GM19452 (cell line): ENCODE data around the gene ACVRL1.

Experiments used
- ATAC-seq: cut with Tn5 transposase; IDR thresholded peaks from one replicate; pipeline ENCODE4 v1.9.1; 2021; ENCODE audit not compliant: unreplicated experiment

The ACVRL1 gene

GRCh38 chr12:51896236-51896635, 11.1 kb upstream of the ACVRL1 start:
- ATAC-seq = no peak

- no peak for ATAC-seq
Measured at GRCh38 chr12:51897181-51897580, 10.1 kb upstream of the ACVRL1 start.

GRCh38 chr12:51898506-51898905, 8.8 kb upstream of the ACVRL1 start:
- no peak for ATAC-seq

- ATAC-seq = no peak
Measured at GRCh38 chr12:51898937-51899336, 8.4 kb upstream of the ACVRL1 start.

- ATAC-seq = no peak
Measured at GRCh38 chr12:51900323-51900889, 6.9 kb upstream of the ACVRL1 start.

- ATAC-seq = no peak
Measured at GRCh38 chr12:51901121-51901817, 6.0 kb upstream of the ACVRL1 start.

GRCh38 chr12:51901881-51902280, 5.4 kb upstream of the ACVRL1 start:
- ATAC-seq = no peak

- no peak for ATAC-seq
Measured at GRCh38 chr12:51904951-51905470, 2.3 kb upstream of the ACVRL1 start.

- no peak for ATAC-seq
Measured at GRCh38 chr12:51905471-51906429, 1.6 kb upstream of the ACVRL1 start.

- ATAC-seq = no peak
Measured at GRCh38 chr12:51906430-51907082, 748 bp upstream of the ACVRL1 start.

- ATAC-seq = no peak
Measured at GRCh38 chr12:51907856-51908425, 637 bp downstream of the ACVRL1 start.

GRCh38 chr12:51908876-51909592, 1.7 kb downstream of the ACVRL1 start:
- ATAC-seq = no peak

- ATAC-seq = no peak
Measured at GRCh38 chr12:51910168-51910567, 2.9 kb downstream of the ACVRL1 start.

- no peak for ATAC-seq
Measured at GRCh38 chr12:51910691-51911090, 3.4 kb downstream of the ACVRL1 start.

GRCh38 chr12:51911307-51911706, 4.0 kb downstream of the ACVRL1 start:
- no peak for ATAC-seq

GRCh38 chr12:51911788-51912711, 4.7 kb downstream of the ACVRL1 start:
- no peak for ATAC-seq

GRCh38 chr12:51913071-51914033, 6.0 kb downstream of the ACVRL1 start:
- ATAC-seq = no peak
